ENCODE measurements around the gene VWA3A. TPM values are rescaled to one million over a fixed set of nuclear protein-coding genes. Genes with fewer than 3 reads are reported as not detected.

VWA3A gene
- polyA plus RNA-seq, 1 experiment, result 0.15 TPM

GRCh38 chr16:22161999-22162655 is 69.8 kb downstream of the VWA3A start, which contains the start of gene SDR42E2:
TSS of gene SDR42E2 (plus strand) at chr16:22162506. CDS start at chr16:22165583, 3,077 bp downstream.
- no peak for TF ChIP-seq CTCF (IDR thresholded peaks at IDR 0.05; ENCODE audit: insufficient read depth, low read depth, low read length)
- ChIA-PET POLR2A (no interaction called here), CTCF (no interaction called here)

GRCh38 chr16:22162656-22163009 is 70.3 kb downstream of the VWA3A start:
- CTCF ChIA-PET, result no interaction called here

More at GRCh38 chr16:22161999-22162655, 69.8 kb downstream of the VWA3A start, which contains the start of gene SDR42E2:
- no peak for DNase-seq (ENCODE audit: low read depth)
- peaks cover 8% of the 10 kb centered on the region for H3K27me3 ChIP-seq (ENCODE audit: control insufficient read depth, insufficient read depth, low read length)
- H3K36me3 ChIP-seq (ENCODE audit: control insufficient read depth, insufficient read depth, low read length), result no peaks in the 10 kb centered on the region
- no peak within 1 kb of the TSS for H3K4me3 ChIP-seq (ENCODE audit: low read depth, low read length)

GRCh38 chr16:22163806-22164205 is 71.5 kb downstream of the VWA3A start:
- no peak for TF ChIP-seq CTCF (IDR thresholded peaks at IDR 0.05; ENCODE audit: insufficient read depth, low read depth, low read length)
- ChIA-PET POLR2A (no interaction called here), CTCF (interaction anchor here (0.6 to 1.0 kb wide), 2 partner anchors 9 to 22 kb away, joined by 3 to 4 read pairs; no protein-coding TSS in a partner anchor)
- Histone ChIP-seq H3K36me3 (ENCODE audit: control insufficient read depth, insufficient read depth, low read length) (no peaks in the 10 kb centered on the region), H3K4me3 (ENCODE audit: low read depth, low read length) (no peak overlapping the region), H3K27me3 (ENCODE audit: control insufficient read depth, insufficient read depth, low read length) (peaks cover 8% of the 10 kb centered on the region)
- DNase-seq (ENCODE audit: low read depth), result no peak

More at GRCh38 chr16:22162656-22163009, 70.3 kb downstream of the VWA3A start:
- no peak for TF ChIP-seq CTCF (IDR thresholded peaks at IDR 0.05; ENCODE audit: insufficient read depth, low read depth, low read length)
- H3K27me3 ChIP-seq (ENCODE audit: control insufficient read depth, insufficient read depth, low read length), result peaks cover 8% of the 10 kb centered on the region
- POLR2A ChIA-PET, result no interaction called here
- H3K4me3 ChIP-seq (ENCODE audit: low read depth, low read length), result no peak overlapping the region
- DNase-seq (ENCODE audit: low read depth), result no peak
- no peaks in the 10 kb centered on the region for H3K36me3 ChIP-seq (ENCODE audit: control insufficient read depth, insufficient read depth, low read length)

GRCh38 chr16:22164482-22164881 is 72.1 kb downstream of the VWA3A start:
- CTCF ChIA-PET, result interaction anchor here (0.6 to 1.0 kb wide), 2 partner anchors 9 to 23 kb away, joined by 3 to 4 read pairs; no protein-coding TSS in a partner anchor
- Histone ChIP-seq H3K27me3 (ENCODE audit: control insufficient read depth, insufficient read depth, low read length) (peaks cover 6% of the 10 kb centered on the region), H3K4me3 (ENCODE audit: low read depth, low read length) (no peak overlapping the region), H3K36me3 (ENCODE audit: control insufficient read depth, insufficient read depth, low read length) (no peaks in the 10 kb centered on the region)
- DNase-seq (ENCODE audit: low read depth), result no peak
- TF ChIP-seq CTCF (IDR thresholded peaks at IDR 0.05; ENCODE audit: insufficient read depth, low read depth, low read length), result no peak
- POLR2A ChIA-PET, result no interaction called here

- DNase-seq (ENCODE audit: low read depth), result no peak
- Histone ChIP-seq H3K27me3 (ENCODE audit: control insufficient read depth, insufficient read depth, low read length) (peaks cover 2% of the 10 kb centered on the region; the same call in 1 of the 2 replicates), H3K36me3 (ENCODE audit: control insufficient read depth, insufficient read depth, low read length) (no peaks in the 10 kb centered on the region), H3K4me3 (ENCODE audit: low read depth, low read length) (no peak overlapping the region)
- TF ChIP-seq CTCF (IDR thresholded peaks at IDR 0.05; ENCODE audit: insufficient read depth, low read depth, low read length), result no peak
- ChIA-PET POLR2A (no interaction called here), CTCF (no interaction called here)
Measured at GRCh38 chr16:22165508-22166285, 73.4 kb downstream of the VWA3A start.

All from BJ (cell line).